Gastrocnemius medialis (tissue), 4 donors: Measurements from ENCODE around the gene PAFAH2. TPM values are rescaled to one million over a fixed set of nuclear protein-coding genes. Genes with fewer than 3 reads are reported as not detected.
"Not testable (repeated sequence)": the region's sequence is repeated elsewhere in the genome, so short reads cannot be mapped to it uniquely, and the experiment has no call there.

Source experiments
- ATAC-seq, 2 donors: fragments of 150-250 bp; one replicate each; pipeline ENCODE4 v1.9.1; 2016
- DNase-seq, 2 donors: peaks; one replicate each; pipeline ENCODE4 v3.0.0-alpha.2; 2019
- H3K27ac ChIP-seq, 4 donors: fragments of 200-600 bp; sonication (generic); 1 replicate in 1 of 4; 2 replicates in 3 of 4; pipeline ENCODE4 v1.5.1; 2016 to 2018; ENCODE audit warnings: mild to moderate bottlenecking in 2 of 4, moderate library complexity in 1 of 4
- H3K27me3 ChIP-seq, 3 donors: fragments of 200-600 bp; sonication (generic) in 2 of 3; 1 replicate in 1 of 3; 2 replicates in 2 of 3; pipeline versions ENCODE4 v1.5.1 to v1.6.0; 2016 to 2019; ENCODE audit warnings: mild to moderate bottlenecking in 1 of 3, moderate library complexity in 1 of 3
- H3K36me3 ChIP-seq, 2 donors: fragments of 200-600 bp; sonication (generic) in 1 of 2; one replicate each; pipeline ENCODE4 v1.5.1; 2017 to 2018
- H3K4me1 ChIP-seq, 2 donors: fragments of 200-600 bp; sonication (generic) in 1 of 2; one replicate each; pipeline ENCODE4 v1.5.1; 2016 to 2017; ENCODE audit warnings: mild to moderate bottlenecking in 2 of 2
- H3K4me3 ChIP-seq, 4 donors: fragments of 200-600 bp; sonication (generic) in 3 of 4; 1 replicate in 1 of 4; 2 replicates in 3 of 4; pipeline ENCODE4 v1.5.1; 2016 to 2019; ENCODE audit warnings: mild to moderate bottlenecking in 2 of 4
- H3K9me3 ChIP-seq, 3 donors: fragments of 200-600 bp; sonication (generic) in 2 of 3; 1 replicate in 1 of 3; 2 replicates in 2 of 3; pipeline ENCODE4 v1.5.1; 2016 to 2019
- POLR2A ChIP-seq, 2 donors: fragments of 450-650 bp; IDR thresholded peaks; one replicate each; pipeline ENCODE4 v1.6.1; 2017; ENCODE audit warnings: antibody characterized with exemption in 2 of 2, mild to moderate bottlenecking in 2 of 2, moderate library complexity in 2 of 2
- in situ Hi-C, 4 donors: fragments of 200-750 bp; cut with MboI; loops; one replicate each; pipeline versions ENCODE4 v1.15.0 to v1.8.0; 2017; ENCODE audit warnings: low sequenced_read_pairs in 4 of 4
- intact Hi-C: fragments of 100-400 bp; cut with DNase I; formaldehyde crosslinking; loops from one replicate; pipeline ENCODE4 v1.15.1; 2023; ENCODE audit warnings: low total_unique reads
- total RNA-seq, 4 donors: library from RNA; depleted of rRNA; stranded (reverse); fragments of >200 nt; gene quantifications; one replicate each; pipeline versions ENCODE4 v1.1.0 to v1.2.3, GENCODE V29; 2016
- TF ChIP-seq, protein P1 (sequence below), 5 experiments: fragments of 450-650 bp in 3 of 5; fragments of 200-600 bp in 2 of 5; sonication (generic) in 2 of 5; IDR thresholded peaks in 4 of 5; conservative IDR thresholded peaks in 1 of 5; 1 replicate in 4 of 5; 2 replicates in 1 of 5; pipeline ENCODE4 v1.5.1; 2016 to 2019; ENCODE audit warnings: antibody characterized with exemption in 5 of 5, mild to moderate bottlenecking in 3 of 5, moderate library complexity in 3 of 5

The PAFAH2 gene
- total RNA-seq, 4 donors from 2014 or later: 9.0 to 35.5 (median 16.1) TPM

DNA sequence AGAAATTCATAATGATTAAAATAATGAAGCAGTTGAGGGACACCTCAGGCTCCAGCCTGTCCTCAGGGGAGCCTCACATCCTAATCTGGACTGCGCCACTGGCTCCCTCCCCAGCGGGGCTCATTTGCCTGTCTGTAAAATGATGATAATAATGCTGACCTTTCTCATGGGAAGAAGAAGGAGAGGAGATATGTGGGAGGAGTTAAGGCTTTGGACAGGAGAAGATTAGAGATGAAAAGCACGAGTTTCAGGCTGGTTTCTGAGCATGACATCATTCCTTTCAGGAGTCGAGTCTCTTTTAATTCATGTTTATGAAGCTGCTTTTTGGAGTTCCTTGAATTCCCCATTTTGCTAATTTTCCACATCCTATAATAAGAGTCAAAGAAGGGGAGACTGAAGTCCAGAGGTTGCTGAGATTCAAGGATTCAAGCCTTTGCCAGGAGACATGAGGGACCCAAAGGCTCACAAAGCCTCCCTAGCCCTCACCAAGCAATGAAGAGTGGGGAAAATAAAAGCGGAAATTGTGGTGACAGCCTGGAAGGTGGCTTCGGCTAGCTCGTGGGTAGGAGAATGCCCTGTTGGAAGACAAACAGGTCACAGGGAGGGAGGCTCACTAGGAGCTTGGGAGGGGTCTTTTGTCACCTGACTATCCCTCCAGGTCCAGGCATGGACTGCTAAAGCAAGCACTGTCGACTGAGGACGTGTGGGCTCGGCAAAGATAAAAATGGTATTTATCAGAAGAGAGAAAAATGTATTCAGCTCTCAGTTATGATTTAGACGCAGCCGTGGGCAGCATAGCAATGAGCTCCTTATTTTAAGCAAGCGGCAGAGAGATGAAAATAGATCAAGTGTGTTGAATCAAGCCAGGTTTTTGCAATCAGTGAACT is 64.1 kb downstream of the PAFAH2 start:
- Histone ChIP-seq H3K9me3 (no peaks in the 10 kb centered on the region), H3K36me3 (no peaks in the 10 kb centered on the region), H3K27ac (no peak overlapping the region), H3K27me3 (no peaks in the 10 kb centered on the region), H3K4me3 (no peak overlapping the region), H3K4me1 (peaks cover 0 to 4% of the 10 kb centered on the region in 2 donors)
- in situ Hi-C loops (no loop called here), intact Hi-C loops (no loop called here)
- ATAC-seq (peak in 1 of 2 donors; percentile 39), DNase-seq (no peak)
- TF ChIP-seq, protein P1, sequence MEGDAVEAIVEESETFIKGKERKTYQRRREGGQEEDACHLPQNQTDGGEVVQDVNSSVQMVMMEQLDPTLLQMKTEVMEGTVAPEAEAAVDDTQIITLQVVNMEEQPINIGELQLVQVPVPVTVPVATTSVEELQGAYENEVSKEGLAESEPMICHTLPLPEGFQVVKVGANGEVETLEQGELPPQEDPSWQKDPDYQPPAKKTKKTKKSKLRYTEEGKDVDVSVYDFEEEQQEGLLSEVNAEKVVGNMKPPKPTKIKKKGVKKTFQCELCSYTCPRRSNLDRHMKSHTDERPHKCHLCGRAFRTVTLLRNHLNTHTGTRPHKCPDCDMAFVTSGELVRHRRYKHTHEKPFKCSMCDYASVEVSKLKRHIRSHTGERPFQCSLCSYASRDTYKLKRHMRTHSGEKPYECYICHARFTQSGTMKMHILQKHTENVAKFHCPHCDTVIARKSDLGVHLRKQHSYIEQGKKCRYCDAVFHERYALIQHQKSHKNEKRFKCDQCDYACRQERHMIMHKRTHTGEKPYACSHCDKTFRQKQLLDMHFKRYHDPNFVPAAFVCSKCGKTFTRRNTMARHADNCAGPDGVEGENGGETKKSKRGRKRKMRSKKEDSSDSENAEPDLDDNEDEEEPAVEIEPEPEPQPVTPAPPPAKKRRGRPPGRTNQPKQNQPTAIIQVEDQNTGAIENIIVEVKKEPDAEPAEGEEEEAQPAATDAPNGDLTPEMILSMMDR (IDR thresholded peaks at IDR 0.05 in 4 of 5, conservative IDR thresholded peaks at IDR 0.05 in 1 of 5): no peak
- TF ChIP-seq POLR2A (IDR thresholded peaks at IDR 0.05): no peak

DNA sequence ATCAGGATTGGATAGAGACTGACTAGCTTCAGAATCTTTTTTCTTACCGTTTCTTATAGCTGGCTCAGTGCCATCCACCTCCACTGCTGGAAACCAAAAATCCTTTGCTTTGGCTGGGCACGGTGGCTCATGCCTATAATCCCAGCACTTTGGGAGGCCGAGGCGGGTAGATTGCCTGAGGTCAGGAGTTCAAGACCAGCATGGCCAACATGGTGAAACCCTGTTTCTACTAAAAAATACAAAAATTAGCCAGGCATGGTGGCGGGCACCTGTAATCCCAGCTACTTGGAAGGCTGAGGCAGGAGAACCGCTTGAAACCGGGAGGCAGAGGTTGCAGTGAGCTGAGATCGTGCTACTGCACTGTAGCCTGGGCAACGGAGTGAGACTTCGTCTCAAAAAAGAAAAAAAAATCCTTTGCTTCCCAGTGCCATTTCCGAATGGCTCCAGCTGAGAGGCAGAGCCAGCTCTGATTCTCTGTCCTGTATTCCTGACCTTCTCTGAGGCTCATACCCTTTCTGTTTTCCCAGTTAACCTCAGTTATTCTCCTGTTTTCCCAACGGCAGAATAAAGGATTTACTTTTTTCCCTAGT is 65.0 kb downstream of the PAFAH2 start:
- H3K9me3 ChIP-seq, ATAC-seq: not testable (repeated sequence)

DNA sequence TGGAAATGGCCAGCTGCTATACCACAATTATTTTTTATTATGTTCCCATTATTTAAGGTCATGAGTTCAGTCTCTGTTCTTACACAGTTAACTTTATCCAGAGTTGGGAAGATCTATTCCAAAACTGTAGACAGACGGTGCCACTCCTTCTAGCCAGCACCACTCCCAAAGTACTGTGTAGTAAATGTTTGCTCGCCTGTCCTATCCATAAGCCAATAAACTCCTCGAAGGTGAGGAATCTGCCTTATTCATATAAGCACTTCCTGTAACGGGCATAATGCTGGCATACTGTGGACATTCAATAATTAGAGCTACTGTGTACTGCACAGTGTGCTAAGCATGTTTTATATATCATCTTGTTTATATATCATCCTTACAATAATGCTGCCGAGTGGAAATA is 65.5 kb downstream of the PAFAH2 start:
- no peaks in the 10 kb centered on the region for H3K27me3 ChIP-seq
- H3K4me3 ChIP-seq: no peak overlapping the region
- H3K9me3 ChIP-seq: no peaks in the 10 kb centered on the region
- no peak for TF ChIP-seq POLR2A (IDR thresholded peaks at IDR 0.05)
- TF ChIP-seq, protein P1 (IDR thresholded peaks at IDR 0.05 in 4 of 5, conservative IDR thresholded peaks at IDR 0.05 in 1 of 5): no peak
- H3K36me3 ChIP-seq: no peaks in the 10 kb centered on the region
- intact Hi-C loops (no loop called here), in situ Hi-C loops (no loop called here)
- ATAC-seq (no peak), DNase-seq (no peak)
- no peak overlapping the region for H3K27ac ChIP-seq
- H3K4me1 ChIP-seq: peaks cover 0 to 4% of the 10 kb centered on the region in 2 donors

More for the DNA sequence above, 65.0 kb downstream of the PAFAH2 start:
- H3K27me3 ChIP-seq, H3K36me3 ChIP-seq, H3K4me1 ChIP-seq, intact Hi-C loops, in situ Hi-C loops, DNase-seq, H3K4me3 ChIP-seq, H3K27ac ChIP-seq: not testable (repeated sequence)

DNA sequence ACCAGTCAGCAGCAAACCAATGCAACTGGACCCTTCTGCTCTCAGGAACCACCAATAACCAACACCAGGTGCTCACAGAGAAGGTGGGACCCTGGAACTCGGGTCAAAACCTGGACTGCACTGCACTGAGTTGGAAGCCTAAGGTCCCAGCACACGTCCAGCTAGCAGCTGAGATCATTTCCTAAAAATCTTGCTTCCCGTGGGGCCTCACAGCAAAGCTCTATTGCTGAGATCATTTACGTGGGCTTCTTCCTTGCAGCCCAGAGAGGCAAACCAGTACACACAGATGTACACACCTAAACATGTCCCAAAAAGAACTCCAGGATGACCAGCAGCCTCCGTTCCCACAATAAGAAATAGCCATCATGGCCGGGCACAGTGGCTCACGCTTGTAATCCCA is 68.8 kb downstream of the PAFAH2 start:
- Histone ChIP-seq H3K4me1 (peaks cover 0 to 4% of the 10 kb centered on the region in 2 donors), H3K9me3 (no peaks in the 10 kb centered on the region), H3K27me3 (peaks cover 6 to 26% (median 13%) of the 10 kb centered on the region in 3 donors), H3K36me3 (no peaks in the 10 kb centered on the region), H3K27ac (no peak overlapping the region), H3K4me3 (no peak overlapping the region)
- ATAC-seq: no peak
- no peak for DNase-seq
- no peak for TF ChIP-seq POLR2A (IDR thresholded peaks at IDR 0.05)
- TF ChIP-seq, protein P1 (IDR thresholded peaks at IDR 0.05 in 4 of 5, conservative IDR thresholded peaks at IDR 0.05 in 1 of 5): no peak
- in situ Hi-C loops: no loop called here
- intact Hi-C loops: no loop called here

DNA sequence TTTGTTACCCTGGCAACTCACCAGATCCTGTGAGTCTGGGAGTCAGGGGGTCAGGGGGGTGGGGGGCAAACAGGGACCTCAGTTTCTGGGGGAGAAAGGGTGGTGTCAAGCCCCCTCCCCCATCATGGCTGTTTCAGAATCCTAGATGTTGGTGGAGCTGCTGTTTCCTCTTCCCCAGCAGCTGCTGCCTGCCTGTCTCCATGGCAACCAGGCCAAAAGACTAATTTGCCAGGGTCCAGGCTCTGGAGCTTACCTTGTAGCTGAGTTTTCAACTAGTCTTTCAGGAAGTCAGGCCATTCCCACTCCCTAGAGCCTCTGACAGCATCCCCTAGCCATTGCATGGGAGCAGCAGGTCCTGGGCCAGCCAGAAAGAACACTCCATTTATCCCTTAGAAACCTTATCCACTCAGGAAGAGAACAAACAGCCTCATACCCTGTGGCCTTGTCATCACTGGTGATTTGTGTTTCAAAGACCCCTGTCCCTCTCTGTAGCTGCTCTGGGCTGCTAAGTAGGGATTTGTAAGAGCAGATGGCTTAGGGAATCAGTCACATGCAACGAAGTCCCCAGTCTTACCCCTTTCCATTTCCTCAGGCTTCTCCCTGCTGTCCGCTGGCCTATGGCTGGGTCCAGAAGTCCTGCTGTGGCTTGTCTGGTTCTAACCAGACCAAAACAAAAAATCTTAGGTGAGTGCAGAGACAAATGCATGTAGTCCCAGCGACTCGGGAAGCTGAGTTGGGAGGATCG is 70.2 kb downstream of the PAFAH2 start:
- in situ Hi-C loops (no loop called here), intact Hi-C loops (no loop called here)
- DNase-seq: no peak
- Histone ChIP-seq H3K4me3 (no peak overlapping the region), H3K4me1 (peaks cover 8 to 9% of the 10 kb centered on the region in 2 donors), H3K9me3 (no peaks in the 10 kb centered on the region), H3K27ac (no peak overlapping the region), H3K36me3 (no peaks in the 10 kb centered on the region), H3K27me3 (peaks cover 15 to 39% (median 25%) of the 10 kb centered on the region in 3 donors)
- no peak for TF ChIP-seq POLR2A (IDR thresholded peaks at IDR 0.05)
- TF ChIP-seq, protein P1 (IDR thresholded peaks at IDR 0.05 in 4 of 5, conservative IDR thresholded peaks at IDR 0.05 in 1 of 5): no peak
- ATAC-seq: no peak
